Loucy (cell line): ENCODE data around the gene SRD5A2.

ENCODE experiments used
- EZH2phosphoT487 ChIP-seq: fragments of 200-600 bp; IDR thresholded peaks from 2 replicates; pipeline ENCODE4 v1.6.1; 2018; ENCODE audit warnings: antibody characterized with exemption, mild to moderate bottlenecking, moderate library complexity, borderline replicate concordance
- TF ChIP-seq, protein P1 (sequence below): fragments of 200-600 bp; sonication (generic); conservative IDR thresholded peaks from 2 replicates; pipeline ENCODE4 v1.5.1; 2014; ENCODE audit warnings: mild to moderate bottlenecking, antibody characterized with exemption, low read length

DNA sequence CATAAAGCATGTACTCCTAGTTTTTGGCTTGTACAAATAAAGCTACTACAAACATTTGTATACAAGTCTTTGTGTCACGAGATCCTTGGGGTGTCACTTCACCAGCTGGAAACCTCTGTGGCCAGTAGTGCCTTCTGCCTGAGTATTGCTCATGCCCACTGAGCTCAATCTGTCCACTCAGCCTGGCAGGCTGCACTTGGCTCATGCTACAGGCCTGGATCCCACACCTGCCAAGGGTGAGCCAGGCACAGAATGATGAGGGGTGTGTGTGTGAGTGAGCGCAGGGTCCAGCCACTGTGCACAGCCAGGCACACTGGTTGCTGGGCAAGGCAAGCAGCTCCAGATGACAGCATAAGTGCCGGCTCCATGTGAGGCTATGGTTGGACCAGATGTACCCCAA is 13.1 kb downstream of the SRD5A2 start:
- TF ChIP-seq, protein P1, sequence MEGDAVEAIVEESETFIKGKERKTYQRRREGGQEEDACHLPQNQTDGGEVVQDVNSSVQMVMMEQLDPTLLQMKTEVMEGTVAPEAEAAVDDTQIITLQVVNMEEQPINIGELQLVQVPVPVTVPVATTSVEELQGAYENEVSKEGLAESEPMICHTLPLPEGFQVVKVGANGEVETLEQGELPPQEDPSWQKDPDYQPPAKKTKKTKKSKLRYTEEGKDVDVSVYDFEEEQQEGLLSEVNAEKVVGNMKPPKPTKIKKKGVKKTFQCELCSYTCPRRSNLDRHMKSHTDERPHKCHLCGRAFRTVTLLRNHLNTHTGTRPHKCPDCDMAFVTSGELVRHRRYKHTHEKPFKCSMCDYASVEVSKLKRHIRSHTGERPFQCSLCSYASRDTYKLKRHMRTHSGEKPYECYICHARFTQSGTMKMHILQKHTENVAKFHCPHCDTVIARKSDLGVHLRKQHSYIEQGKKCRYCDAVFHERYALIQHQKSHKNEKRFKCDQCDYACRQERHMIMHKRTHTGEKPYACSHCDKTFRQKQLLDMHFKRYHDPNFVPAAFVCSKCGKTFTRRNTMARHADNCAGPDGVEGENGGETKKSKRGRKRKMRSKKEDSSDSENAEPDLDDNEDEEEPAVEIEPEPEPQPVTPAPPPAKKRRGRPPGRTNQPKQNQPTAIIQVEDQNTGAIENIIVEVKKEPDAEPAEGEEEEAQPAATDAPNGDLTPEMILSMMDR = no peak
- no peak for TF ChIP-seq EZH2phosphoT487
